Measurements from ENCODE around the gene CFAP73.

DNA sequence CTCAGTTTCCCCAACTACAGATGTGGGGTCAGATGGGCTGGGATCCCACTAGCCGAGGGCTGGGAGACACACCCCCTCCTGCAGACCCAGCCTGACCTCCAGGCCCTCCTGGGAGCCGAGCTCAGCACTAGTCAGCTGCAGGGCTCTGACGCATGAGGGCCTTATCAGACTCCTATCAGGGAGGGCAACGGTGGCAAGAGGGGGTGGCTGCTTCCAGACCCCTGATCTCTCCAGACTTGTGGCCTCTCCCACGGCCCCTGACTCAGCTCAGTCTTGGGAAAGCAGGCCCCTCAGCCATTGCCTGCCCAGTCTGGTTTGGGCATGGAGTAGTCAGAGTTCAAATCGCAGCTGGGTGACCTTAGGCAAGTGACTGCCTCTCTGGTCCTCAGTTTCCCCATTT is 16.5 kb upstream of the CFAP73 start:
- TF ChIP-seq, protein P1, sequence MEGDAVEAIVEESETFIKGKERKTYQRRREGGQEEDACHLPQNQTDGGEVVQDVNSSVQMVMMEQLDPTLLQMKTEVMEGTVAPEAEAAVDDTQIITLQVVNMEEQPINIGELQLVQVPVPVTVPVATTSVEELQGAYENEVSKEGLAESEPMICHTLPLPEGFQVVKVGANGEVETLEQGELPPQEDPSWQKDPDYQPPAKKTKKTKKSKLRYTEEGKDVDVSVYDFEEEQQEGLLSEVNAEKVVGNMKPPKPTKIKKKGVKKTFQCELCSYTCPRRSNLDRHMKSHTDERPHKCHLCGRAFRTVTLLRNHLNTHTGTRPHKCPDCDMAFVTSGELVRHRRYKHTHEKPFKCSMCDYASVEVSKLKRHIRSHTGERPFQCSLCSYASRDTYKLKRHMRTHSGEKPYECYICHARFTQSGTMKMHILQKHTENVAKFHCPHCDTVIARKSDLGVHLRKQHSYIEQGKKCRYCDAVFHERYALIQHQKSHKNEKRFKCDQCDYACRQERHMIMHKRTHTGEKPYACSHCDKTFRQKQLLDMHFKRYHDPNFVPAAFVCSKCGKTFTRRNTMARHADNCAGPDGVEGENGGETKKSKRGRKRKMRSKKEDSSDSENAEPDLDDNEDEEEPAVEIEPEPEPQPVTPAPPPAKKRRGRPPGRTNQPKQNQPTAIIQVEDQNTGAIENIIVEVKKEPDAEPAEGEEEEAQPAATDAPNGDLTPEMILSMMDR (IDR thresholded peaks at IDR 0.05 in 2 of 3, conservative IDR thresholded peaks at IDR 0.05 in 1 of 3; ENCODE audit: control insufficient read depth in 2 of 3, extremely low read depth in 1 of 3, insufficient read depth in 1 of 3, low read depth in 3 of 3, low read length in 3 of 3): no peak
- no peak for TF ChIP-seq REST (IDR thresholded peaks at IDR 0.05; ENCODE audit: low read depth, low read length)
- TF ChIP-seq MEF2A (IDR thresholded peaks at IDR 0.05; ENCODE audit: insufficient read depth, low read depth, low read length): no peak
- no peak for TF ChIP-seq PBX3 (IDR thresholded peaks at IDR 0.05; ENCODE audit: insufficient replicate concordance, low read depth, low read length)
- no peak for TF ChIP-seq ZBED1 (IDR thresholded peaks at IDR 0.05; ENCODE audit: borderline replicate concordance)
- TF ChIP-seq FOXK2 (IDR thresholded peaks at IDR 0.05): no peak
- TF ChIP-seq, protein P2, sequence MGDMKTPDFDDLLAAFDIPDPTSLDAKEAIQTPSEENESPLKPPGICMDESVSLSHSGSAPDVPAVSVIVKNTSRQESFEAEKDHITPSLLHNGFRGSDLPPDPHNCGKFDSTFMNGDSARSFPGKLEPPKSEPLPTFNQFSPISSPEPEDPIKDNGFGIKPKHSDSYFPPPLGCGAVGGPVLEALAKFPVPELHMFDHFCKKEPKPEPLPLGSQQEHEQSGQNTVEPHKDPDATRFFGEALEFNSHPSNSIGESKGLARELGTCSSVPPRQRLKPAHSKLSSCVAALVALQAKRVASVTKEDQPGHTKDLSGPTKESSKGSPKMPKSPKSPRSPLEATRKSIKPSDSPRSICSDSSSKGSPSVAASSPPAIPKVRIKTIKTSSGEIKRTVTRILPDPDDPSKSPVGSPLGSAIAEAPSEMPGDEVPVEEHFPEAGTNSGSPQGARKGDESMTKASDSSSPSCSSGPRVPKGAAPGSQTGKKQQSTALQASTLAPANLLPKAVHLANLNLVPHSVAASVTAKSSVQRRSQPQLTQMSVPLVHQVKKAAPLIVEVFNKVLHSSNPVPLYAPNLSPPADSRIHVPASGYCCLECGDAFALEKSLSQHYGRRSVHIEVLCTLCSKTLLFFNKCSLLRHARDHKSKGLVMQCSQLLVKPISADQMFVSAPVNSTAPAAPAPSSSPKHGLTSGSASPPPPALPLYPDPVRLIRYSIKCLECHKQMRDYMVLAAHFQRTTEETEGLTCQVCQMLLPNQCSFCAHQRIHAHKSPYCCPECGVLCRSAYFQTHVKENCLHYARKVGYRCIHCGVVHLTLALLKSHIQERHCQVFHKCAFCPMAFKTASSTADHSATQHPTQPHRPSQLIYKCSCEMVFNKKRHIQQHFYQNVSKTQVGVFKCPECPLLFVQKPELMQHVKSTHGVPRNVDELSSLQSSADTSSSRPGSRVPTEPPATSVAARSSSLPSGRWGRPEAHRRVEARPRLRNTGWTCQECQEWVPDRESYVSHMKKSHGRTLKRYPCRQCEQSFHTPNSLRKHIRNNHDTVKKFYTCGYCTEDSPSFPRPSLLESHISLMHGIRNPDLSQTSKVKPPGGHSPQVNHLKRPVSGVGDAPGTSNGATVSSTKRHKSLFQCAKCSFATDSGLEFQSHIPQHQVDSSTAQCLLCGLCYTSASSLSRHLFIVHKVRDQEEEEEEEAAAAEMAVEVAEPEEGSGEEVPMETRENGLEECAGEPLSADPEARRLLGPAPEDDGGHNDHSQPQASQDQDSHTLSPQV (IDR thresholded peaks at IDR 0.05): no peak
- no peak for TF ChIP-seq RB1 (IDR thresholded peaks at IDR 0.05; ENCODE audit: borderline replicate concordance)
- TF ChIP-seq NRF1 (conservative IDR thresholded peaks at IDR 0.05; ENCODE audit: low read depth, low read length): no peak
- TF ChIP-seq, protein P3, sequence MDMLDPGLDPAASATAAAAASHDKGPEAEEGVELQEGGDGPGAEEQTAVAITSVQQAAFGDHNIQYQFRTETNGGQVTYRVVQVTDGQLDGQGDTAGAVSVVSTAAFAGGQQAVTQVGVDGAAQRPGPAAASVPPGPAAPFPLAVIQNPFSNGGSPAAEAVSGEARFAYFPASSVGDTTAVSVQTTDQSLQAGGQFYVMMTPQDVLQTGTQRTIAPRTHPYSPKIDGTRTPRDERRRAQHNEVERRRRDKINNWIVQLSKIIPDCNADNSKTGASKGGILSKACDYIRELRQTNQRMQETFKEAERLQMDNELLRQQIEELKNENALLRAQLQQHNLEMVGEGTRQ (IDR thresholded peaks at IDR 0.05; ENCODE audit: borderline replicate concordance, low read depth, low read length): no peak
- TF ChIP-seq JUND (IDR thresholded peaks at IDR 0.05; ENCODE audit: low read depth, low read length): no peak
- no peak for TF ChIP-seq POLR2A (IDR thresholded peaks at IDR 0.05; ENCODE audit: low read depth, low read length)
- TF ChIP-seq FOS (IDR thresholded peaks at IDR 0.05; ENCODE audit: borderline replicate concordance, extremely low read depth, insufficient read length): no peak
- no peak for TF ChIP-seq SP1 (IDR thresholded peaks at IDR 0.05; ENCODE audit: low read depth, low read length)
